CD4-positive, alpha-beta memory T cell (primary cell): ENCODE measurements around the gene RASD1. TPM values are rescaled to one million over a fixed set of nuclear protein-coding genes. Genes with fewer than 3 reads are reported as not detected.
A peak's percentile ranks its signal among the peaks of the same experiment; 100 is the strongest.

Source experiments
- CTCF ChIA-PET: fragments of 350-600 bp; sonication (Branson Sonifier 250); formaldehyde crosslinking; loops from one replicate; lab custom pipeline; 2021; ENCODE audit warnings: inconsistent platforms; ENCODE audit not compliant: partially characterized antibody; lab: Charles Lee
- POLR2A ChIA-PET: fragments of 350-600 bp; sonication (Branson Sonifier 250); formaldehyde crosslinking; loops from one replicate; lab custom pipeline; 2021; ENCODE audit not compliant: partially characterized antibody; lab: Charles Lee
- DNase-seq, 5 donors: peaks; one replicate each; pipeline versions ENCODE4 v3.0.0 to v3.0.0-alpha.2; 2020 to 2022; ENCODE audit warnings: mixed read lengths in 1 of 5
- H3K27ac ChIP-seq: one replicate; pipeline ENCODE4 v1.7.0; 2013; ENCODE audit warnings: low read depth, low read length
- H3K27me3 ChIP-seq: 2 replicates; pipeline ENCODE4 v1.7.0; 2013; ENCODE audit warnings: mild to moderate bottlenecking, low read length, moderate library complexity; ENCODE audit not compliant: insufficient read depth
- H3K36me3 ChIP-seq: 2 replicates; pipeline ENCODE4 v1.7.0; 2013; ENCODE audit warnings: mild to moderate bottlenecking, low read length, moderate library complexity; ENCODE audit not compliant: insufficient read depth
- H3K4me1 ChIP-seq: 2 replicates; pipeline ENCODE4 v1.7.0; 2013; ENCODE audit warnings: mild to moderate bottlenecking, low read length, moderate library complexity; ENCODE audit not compliant: insufficient read depth
- H3K4me3 ChIP-seq, 2 donors: one replicate each; pipeline ENCODE4 v1.7.0; 2013; ENCODE audit warnings: low read length in 2 of 2, mild to moderate bottlenecking in 1 of 2
- H3K9me3 ChIP-seq, 2 donors: one replicate each; pipeline ENCODE4 v1.7.0; 2013; ENCODE audit warnings: low read length in 2 of 2, control low read depth in 1 of 2; ENCODE audit not compliant: control insufficient read depth in 1 of 2
- H3K27ac Mint-ChIP-seq, 7 donors: one replicate each; pipeline ENCODE4 v1.8.0; 2020 to 2021; ENCODE audit warnings: mixed read lengths in 7 of 7, mild to moderate bottlenecking in 6 of 7, inconsistent platforms in 3 of 7, moderate library complexity in 3 of 7
- H3K27me3 Mint-ChIP-seq, 2 donors: one replicate each; pipeline ENCODE4 v1.8.0; 2020 to 2021; ENCODE audit warnings: mixed read lengths in 2 of 2
- H3K36me3 Mint-ChIP-seq, 2 donors: one replicate each; pipeline ENCODE4 v1.8.0; 2020 to 2021; ENCODE audit warnings: mixed read lengths in 2 of 2, inconsistent platforms in 1 of 2, mild to moderate bottlenecking in 1 of 2
- H3K4me1 Mint-ChIP-seq, 4 donors: one replicate each; pipeline ENCODE4 v1.8.0; 2020 to 2021; ENCODE audit warnings: mixed read lengths in 4 of 4, mild to moderate bottlenecking in 1 of 4
- H3K4me3 Mint-ChIP-seq, 8 donors: one replicate each; pipeline ENCODE4 v1.8.0; 2020 to 2021; ENCODE audit warnings: mixed read lengths in 8 of 8, mild to moderate bottlenecking in 7 of 8, moderate library complexity in 6 of 8, inconsistent platforms in 3 of 8
- H3K9me3 Mint-ChIP-seq, 8 donors: one replicate each; pipeline ENCODE4 v1.8.0; 2020 to 2021; ENCODE audit warnings: mixed read lengths in 8 of 8, mild to moderate bottlenecking in 5 of 8, inconsistent platforms in 3 of 8, moderate library complexity in 1 of 8
- intact Hi-C: fragments of 100-400 bp; cut with micrococcal nuclease; formaldehyde crosslinking; loops from one replicate; pipeline ENCODE4 v1.15.1; 2023
- polyA plus RNA-seq, 2 donors: library from polyadenylated mRNA; unstranded; fragments of 300-500 nt; fragmentation: Illumina TruSeq; gene quantifications; one replicate each; pipeline ENCODE4 v1.2.3, GENCODE V29; 2021
- total RNA-seq, 2 experiments: library from RNA; stranded (reverse); gene quantifications; one replicate each; pipeline ENCODE4 v1.2.3, GENCODE V29; 2021

The RASD1 gene
- total and polyA plus RNA-seq, 4 experiments from 2014 or later: 0.38 to 0.87 (median 0.65) TPM

DNA sequence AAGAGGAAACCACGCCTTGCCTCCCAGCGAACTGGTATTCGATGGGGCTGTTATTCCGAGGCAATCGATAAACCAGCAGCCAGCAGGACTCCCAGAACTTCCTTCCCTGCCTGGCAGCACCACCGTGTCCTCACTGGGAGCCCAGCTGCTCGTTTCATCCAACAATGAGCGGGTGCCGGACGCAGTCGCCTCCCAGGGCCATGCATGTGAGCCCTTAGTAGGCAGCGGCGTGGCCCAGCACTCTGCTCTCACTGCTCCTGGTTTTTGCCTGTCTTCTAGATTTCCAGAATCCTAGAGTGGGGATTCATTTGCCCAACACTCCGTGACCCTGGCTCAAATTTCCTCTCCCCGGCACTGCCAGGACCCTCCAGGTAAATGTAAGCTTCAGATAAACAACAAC, 29.1 kb upstream of the RASD1 start:
- no peaks in the 10 kb centered on the region for H3K9me3 ChIP-seq
- H3K4me3 ChIP-seq: no peak overlapping the region
- no peak for DNase-seq
- intact Hi-C loops: no loop called here
- ChIA-PET CTCF (interaction anchor here (0.6 to 1.4 kb wide), 2 partner anchors 89 to 133 kb away, joined by 3 to 4 read pairs; no protein-coding TSS in a partner anchor), POLR2A (no interaction called here)
- Mint-ChIP-seq H3K27ac (no peak overlapping the region), H3K36me3 (no peaks in the 10 kb centered on the region), H3K27me3 (no peaks in the 10 kb centered on the region), H3K4me1 (no peaks in the 10 kb centered on the region), H3K9me3 (no peaks in the 10 kb centered on the region), H3K4me3 (no peak overlapping the region)
- no peaks in the 10 kb centered on the region for H3K27me3 ChIP-seq
- no peaks in the 10 kb centered on the region for H3K4me1 ChIP-seq
- no peak overlapping the region for H3K27ac ChIP-seq
- no peaks in the 10 kb centered on the region for H3K36me3 ChIP-seq

DNA sequence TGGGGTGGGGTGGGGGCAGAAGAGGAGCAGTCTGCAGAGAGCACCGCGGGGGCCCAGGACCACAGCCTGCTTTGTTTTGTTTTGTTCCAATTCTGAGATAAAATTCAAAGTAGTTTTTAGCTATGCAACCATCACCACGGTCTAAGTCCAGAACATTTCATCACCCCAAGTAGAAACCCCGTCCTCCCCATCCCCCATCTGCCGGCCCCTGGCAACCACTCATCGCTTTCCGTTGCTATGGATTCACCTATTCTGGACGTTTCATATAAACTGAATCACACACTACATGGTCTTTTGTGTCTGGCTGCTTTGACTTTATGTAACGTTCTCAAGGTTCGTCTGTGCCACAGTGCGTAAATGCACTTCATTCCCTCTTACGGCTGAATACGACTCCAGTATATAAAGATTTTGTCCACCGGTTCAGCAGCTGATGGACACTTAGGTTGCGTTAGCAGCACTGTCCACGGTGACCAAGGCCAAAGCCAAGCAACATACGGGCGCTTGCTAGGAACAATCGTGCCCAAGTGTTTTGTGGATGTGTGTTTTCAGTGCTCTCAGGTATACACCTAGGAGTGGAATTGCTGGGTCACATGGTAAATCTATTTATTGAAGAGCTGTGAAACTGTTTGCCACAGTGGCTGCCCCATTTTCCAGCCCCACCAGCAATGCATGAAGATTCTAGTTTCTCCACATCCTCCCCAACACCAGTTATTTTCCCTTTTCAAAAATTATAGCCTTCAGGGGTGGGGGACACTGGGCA, 27.7 kb upstream of the RASD1 start:
- peak overlapping the region in 1 of 7 donors; percentile 29 for H3K27ac Mint-ChIP-seq
- Histone ChIP-seq H3K36me3 (no peaks in the 10 kb centered on the region), H3K9me3 (no peaks in the 10 kb centered on the region), H3K27me3 (no peaks in the 10 kb centered on the region), H3K4me3 (no peak overlapping the region), H3K27ac (no peak overlapping the region), H3K4me1 (no peaks in the 10 kb centered on the region)
- no peaks in the 10 kb centered on the region for H3K36me3 Mint-ChIP-seq
- no peaks in the 10 kb centered on the region for H3K4me1 Mint-ChIP-seq
- no peaks in the 10 kb centered on the region for H3K9me3 Mint-ChIP-seq
- ChIA-PET CTCF (interaction anchor here (1.4 kb wide), 1 partner anchor 90 kb away, joined by 4 read pairs; no protein-coding TSS in a partner anchor), POLR2A (no interaction called here)
- DNase-seq: no peak
- no peak overlapping the region for H3K4me3 Mint-ChIP-seq
- intact Hi-C loops: no loop called here
- H3K27me3 Mint-ChIP-seq: no peaks in the 10 kb centered on the region

DNA sequence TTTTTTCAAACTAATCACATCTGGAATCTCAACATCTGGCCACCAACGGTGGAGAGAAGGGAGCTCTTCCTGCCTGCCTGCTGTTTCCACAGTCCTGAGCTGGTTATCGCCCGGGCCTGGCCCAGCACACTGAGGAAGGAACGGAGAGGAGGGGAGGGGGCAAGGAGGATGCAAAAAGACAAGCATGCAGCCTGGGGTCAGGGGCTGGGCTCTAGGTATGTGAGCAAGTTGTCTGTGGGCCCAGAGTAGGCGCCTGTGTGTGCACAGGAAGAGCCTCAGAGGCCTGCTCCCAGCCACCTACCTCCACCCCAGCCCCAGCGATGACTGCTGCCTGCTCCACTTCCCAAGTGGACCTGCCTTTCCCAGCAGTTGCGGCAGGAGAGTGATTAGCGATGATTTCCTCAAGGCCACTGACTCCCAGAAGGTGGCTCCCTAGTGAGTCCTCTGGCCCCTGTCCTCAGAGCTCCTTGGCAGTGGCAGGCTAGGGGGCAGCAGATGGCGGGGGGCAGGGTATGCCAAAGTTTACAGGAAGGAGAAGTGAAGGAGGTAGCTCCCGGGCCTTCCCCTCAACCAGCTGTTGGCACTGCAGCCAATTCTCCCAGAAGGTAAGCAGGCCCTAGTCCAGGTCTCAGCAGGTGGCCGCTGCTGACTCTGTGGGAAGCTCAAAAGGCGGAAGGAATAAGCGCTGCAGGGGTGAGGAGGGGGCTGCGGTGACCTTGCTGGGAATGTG, 27.0 kb upstream of the RASD1 start:
- Histone ChIP-seq H3K27ac (no peak overlapping the region), H3K27me3 (no peaks in the 10 kb centered on the region), H3K4me1 (no peaks in the 10 kb centered on the region), H3K36me3 (no peaks in the 10 kb centered on the region), H3K9me3 (no peaks in the 10 kb centered on the region), H3K4me3 (no peak overlapping the region)
- intact Hi-C loops: no loop called here
- Mint-ChIP-seq H3K27ac (no peak overlapping the region), H3K27me3 (no peaks in the 10 kb centered on the region), H3K36me3 (no peaks in the 10 kb centered on the region), H3K9me3 (no peaks in the 10 kb centered on the region), H3K4me1 (no peaks in the 10 kb centered on the region), H3K4me3 (no peak overlapping the region)
- CTCF ChIA-PET: no interaction called here
- no peak for DNase-seq
- POLR2A ChIA-PET: no interaction called here

DNA sequence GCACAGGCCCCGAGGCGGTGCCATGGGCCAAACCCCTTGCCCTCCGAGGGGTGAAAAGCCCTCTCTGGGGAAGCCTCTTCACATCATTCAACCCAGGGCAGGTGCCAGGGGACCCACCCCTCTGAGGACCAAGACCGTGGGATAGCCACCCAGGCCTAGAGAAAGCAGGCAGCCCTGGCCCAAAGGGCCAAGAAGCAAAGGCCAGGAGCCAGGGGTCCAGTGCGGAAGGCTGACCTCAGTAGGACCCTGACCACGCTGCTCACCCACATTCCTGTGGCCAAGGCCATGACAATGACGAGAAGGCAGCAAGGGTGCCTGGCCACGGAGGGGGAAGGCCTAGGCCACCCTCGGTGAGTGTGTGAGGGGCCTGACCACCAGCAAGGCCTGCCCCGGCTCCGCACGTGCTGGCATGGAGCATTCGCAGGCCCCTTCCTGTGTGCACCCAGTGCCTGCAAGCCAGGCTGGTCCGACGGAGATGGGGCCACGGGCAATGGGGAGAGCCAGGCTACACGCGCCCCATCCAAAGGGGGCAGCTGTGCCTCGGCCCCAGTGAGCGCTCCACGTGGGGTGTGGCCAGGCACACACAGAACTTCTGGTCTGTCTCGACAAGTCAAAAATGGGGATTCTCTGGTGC, 24.5 kb upstream of the RASD1 start:
- Mint-ChIP-seq H3K9me3 (no peaks in the 10 kb centered on the region), H3K4me1 (no peaks in the 10 kb centered on the region), H3K4me3 (no peak overlapping the region), H3K36me3 (peaks cover 0 to 4% of the 10 kb centered on the region in 2 donors), H3K27ac (no peak overlapping the region), H3K27me3 (no peaks in the 10 kb centered on the region)
- no peak overlapping the region for H3K27ac ChIP-seq
- H3K9me3 ChIP-seq: no peaks in the 10 kb centered on the region
- no peak overlapping the region for H3K4me3 ChIP-seq
- no peaks in the 10 kb centered on the region for H3K4me1 ChIP-seq
- intact Hi-C loops: no loop called here
- POLR2A ChIA-PET: no interaction called here
- no peak for DNase-seq
- CTCF ChIA-PET: no interaction called here
- no peaks in the 10 kb centered on the region for H3K27me3 ChIP-seq
- H3K36me3 ChIP-seq: no peaks in the 10 kb centered on the region

DNA sequence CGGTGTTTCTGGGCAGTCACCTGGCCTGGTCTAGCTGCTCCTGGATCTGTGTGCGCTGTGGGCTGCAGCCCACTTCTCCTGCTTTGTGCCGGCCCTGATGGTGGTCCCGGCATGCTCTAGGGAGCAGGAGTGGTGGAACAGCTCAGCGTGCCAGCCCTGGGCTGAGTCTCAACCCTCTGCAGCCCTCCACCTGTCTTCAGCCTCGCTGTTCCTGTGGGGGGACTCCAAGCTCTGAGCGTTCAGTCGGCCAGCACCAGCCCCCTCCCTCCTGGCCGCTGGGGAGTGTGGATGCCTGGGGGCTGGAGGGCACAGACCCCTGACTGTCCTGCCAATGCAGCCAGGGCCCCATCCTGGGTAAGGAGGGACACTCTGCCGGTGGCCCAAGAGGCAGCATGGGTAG, 23.7 kb upstream of the RASD1 start:
- no peaks in the 10 kb centered on the region for H3K27me3 Mint-ChIP-seq
- Histone ChIP-seq H3K9me3 (no peaks in the 10 kb centered on the region), H3K36me3 (no peaks in the 10 kb centered on the region), H3K27me3 (no peaks in the 10 kb centered on the region), H3K4me3 (no peak overlapping the region), H3K4me1 (no peaks in the 10 kb centered on the region), H3K27ac (no peak overlapping the region)
- no peaks in the 10 kb centered on the region for H3K4me1 Mint-ChIP-seq
- DNase-seq: no peak
- H3K27ac Mint-ChIP-seq: no peak overlapping the region
- H3K9me3 Mint-ChIP-seq: no peaks in the 10 kb centered on the region
- ChIA-PET CTCF (no interaction called here), POLR2A (no interaction called here)
- H3K36me3 Mint-ChIP-seq: peaks cover 0 to 4% of the 10 kb centered on the region in 2 donors
- H3K4me3 Mint-ChIP-seq: no peak overlapping the region
- intact Hi-C loops: no loop called here

DNA sequence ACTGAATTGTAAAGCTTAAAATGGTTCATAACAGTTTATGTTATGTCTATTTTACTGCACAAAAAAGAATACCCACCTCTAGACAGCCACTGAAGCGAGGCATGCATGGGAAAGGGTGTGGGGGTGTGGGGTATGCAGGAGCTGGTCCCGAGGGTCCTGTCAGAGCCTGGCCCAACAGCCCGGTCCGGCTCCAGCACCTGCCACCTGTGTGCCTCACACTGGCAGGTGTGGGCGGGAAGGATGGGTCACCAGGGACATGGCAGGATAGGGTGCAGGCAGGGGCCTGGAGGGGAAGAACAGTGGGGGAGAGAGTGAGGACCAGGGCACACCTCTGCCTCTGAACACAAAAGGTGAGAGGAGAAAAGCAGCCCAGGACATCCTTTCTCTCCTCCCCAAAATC, 22.8 kb upstream of the RASD1 start:
- intact Hi-C loops: no loop called here
- Histone ChIP-seq H3K4me1 (no peaks in the 10 kb centered on the region), H3K27ac (no peak overlapping the region), H3K27me3 (no peaks in the 10 kb centered on the region), H3K4me3 (no peak overlapping the region), H3K9me3 (no peaks in the 10 kb centered on the region), H3K36me3 (no peaks in the 10 kb centered on the region)
- peaks cover 0 to under 1% (median under 1%) of the 10 kb centered on the region in 4 donors for H3K4me1 Mint-ChIP-seq
- H3K27me3 Mint-ChIP-seq: no peaks in the 10 kb centered on the region
- H3K27ac Mint-ChIP-seq: no peak overlapping the region
- no peak for DNase-seq
- ChIA-PET CTCF (no interaction called here), POLR2A (no interaction called here)
- H3K9me3 Mint-ChIP-seq: no peaks in the 10 kb centered on the region
- H3K4me3 Mint-ChIP-seq: no peak overlapping the region
- H3K36me3 Mint-ChIP-seq: peaks cover 0 to 4% of the 10 kb centered on the region in 2 donors

DNA sequence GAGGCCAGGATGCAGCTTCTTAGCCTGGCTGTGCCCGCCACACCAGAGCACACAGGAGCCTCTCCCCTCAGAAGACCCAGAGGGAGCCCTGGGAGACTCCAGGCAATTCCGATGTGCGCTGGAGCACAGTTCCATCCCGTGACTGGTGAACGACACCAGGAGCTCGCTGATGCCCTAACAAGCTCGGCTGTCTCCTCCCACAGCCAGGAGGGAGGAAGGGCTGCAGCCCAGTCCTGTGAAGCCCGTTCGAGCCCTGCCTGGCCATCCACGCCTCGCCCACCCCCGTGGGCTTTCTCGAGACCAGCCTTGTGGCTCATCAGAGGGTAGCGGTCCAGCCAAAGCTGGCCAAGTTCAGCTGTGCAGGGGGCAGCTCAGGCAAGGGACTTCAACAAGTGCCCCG, 21.8 kb upstream of the RASD1 start:
- H3K27ac Mint-ChIP-seq: no peak overlapping the region
- no peaks in the 10 kb centered on the region for H3K9me3 ChIP-seq
- no peaks in the 10 kb centered on the region for H3K36me3 ChIP-seq
- DNase-seq: no peak
- no peak overlapping the region for H3K4me3 ChIP-seq
- H3K27me3 ChIP-seq: no peaks in the 10 kb centered on the region
- no peak overlapping the region for H3K27ac ChIP-seq
- ChIA-PET POLR2A (no interaction called here), CTCF (no interaction called here)
- no peak overlapping the region for H3K4me3 Mint-ChIP-seq
- H3K36me3 Mint-ChIP-seq: peaks cover 0 to 4% of the 10 kb centered on the region in 2 donors
- intact Hi-C loops: no loop called here
- H3K9me3 Mint-ChIP-seq: no peaks in the 10 kb centered on the region
- no peaks in the 10 kb centered on the region for H3K27me3 Mint-ChIP-seq
- peaks cover 0 to 2% (median under 1%) of the 10 kb centered on the region in 4 donors for H3K4me1 Mint-ChIP-seq
- no peaks in the 10 kb centered on the region for H3K4me1 ChIP-seq
